Kidney (tissue), 14 donors: ENCODE results near the gene WDFY3. TPM values are rescaled to one million over a fixed set of nuclear protein-coding genes. Genes with fewer than 3 reads are reported as not detected.

Experiments used
- DNase-seq, 5 donors: peaks; one replicate each; pipeline ENCODE4 v3.0.0-alpha.2; 2013 to 2020
- FAIRE-seq: peaks from 2 replicates; lab custom pipeline; 2012; peaks lifted over from hg19 to GRCh38; lab: Jason Lieb, UNC
- H3K27ac ChIP-seq, 2 donors: one replicate each; pipeline ENCODE4 v1.7.0; 2013; ENCODE audit warnings: low read depth in 2 of 2, low read length in 2 of 2, inconsistent platforms in 1 of 2
- H3K27me3 ChIP-seq: one replicate; pipeline ENCODE4 v1.7.1; 2013; ENCODE audit warnings: low read length, inconsistent platforms; ENCODE audit not compliant: control insufficient read depth, insufficient read depth
- H3K36me3 ChIP-seq, 3 donors: one replicate each; pipeline versions ENCODE4 v1.7.0 to v1.7.1; 2013; ENCODE audit warnings: low read length in 3 of 3, control low read depth in 1 of 3, inconsistent platforms in 1 of 3; ENCODE audit not compliant: insufficient read depth in 3 of 3, control insufficient read depth in 2 of 3
- H3K4me1 ChIP-seq, 3 donors: one replicate each; pipeline versions ENCODE4 v1.7.0 to v1.7.1; 2013; ENCODE audit warnings: low read length in 3 of 3, inconsistent platforms in 1 of 3, low read depth in 1 of 3; ENCODE audit not compliant: control insufficient read depth in 2 of 3, insufficient read depth in 2 of 3
- H3K4me3 ChIP-seq, 3 donors: one replicate each; pipeline versions ENCODE4 v1.7.0 to v1.8.1; 2013; ENCODE audit warnings: low read length in 3 of 3, control low read depth in 1 of 3, inconsistent platforms in 1 of 3
- H3K9ac ChIP-seq, 3 donors: one replicate each; pipeline versions ENCODE4 v1.7.0 to v1.7.1; 2013; ENCODE audit warnings: low read length in 3 of 3, control low read depth in 1 of 3, inconsistent platforms in 1 of 3
- H3K9me3 ChIP-seq, 3 donors: one replicate each; pipeline versions ENCODE4 v1.7.0 to v1.7.1; 2013; ENCODE audit warnings: low read length in 3 of 3, control low read depth in 1 of 3, inconsistent platforms in 1 of 3; ENCODE audit not compliant: control insufficient read depth in 2 of 3, insufficient read depth in 1 of 3
- CTCF ChIP-seq: IDR thresholded peaks from 3 replicates; pipeline ENCODE4 v1.5.1; 2012; ENCODE audit warnings: mild to moderate bottlenecking, moderate library complexity, borderline replicate concordance; ENCODE audit not compliant: insufficient read depth; ENCODE audit errors: extremely low read depth
- intact Hi-C: fragments of 100-400 bp; cut with DNase I; formaldehyde crosslinking; loops from one replicate; pipeline ENCODE4 v1.11.1; 2022
- polyA plus RNA-seq: library from polyadenylated mRNA; stranded (reverse); fragments of 350-450 nt; fragmentation: Illumina TruSeq; extraction: RNeasy Lipid Tissue Mini Kit (QIAGEN cat#74804); gene quantifications from one replicate; pipeline ENCODE4 v1.2.3, GENCODE V29; 2014; ENCODE audit warnings: low read depth, low replicate concordance; ENCODE audit not compliant: insufficient read depth
- total RNA-seq: library from RNA; stranded (reverse); fragmentation: NEBNext Ultra II Directional; extraction: Animal tissue kit (Norgen Biotek cat#: 25700); gene quantifications from one replicate; pipeline ENCODE4 v1.2.1, GENCODE V29; 2021
- donor health status: control.
- donor health status: control.
- donor health status: control.
- donor health status: control.
- donor health status: control.
- donor health status: DM: yes; HTN: yes; CAD: no.
- donor health status: Normal renal cell carcinoma (clear cell type).

WDFY3 gene
- total and polyA plus RNA-seq, 2 donors from 2014 or later: 9.4 to 151 TPM

GRCh38 chr4:84940960-84941359, 25.5 kb downstream of the WDFY3 start:
- DNase-seq (no peak), FAIRE-seq (no peak)
- Histone ChIP-seq H3K36me3 (no peaks in the 10 kb centered on the region), H3K9me3 (peaks cover 0 to 2% (median 0%) of the 10 kb centered on the region in 3 donors), H3K9ac (no peak overlapping the region), H3K27ac (no peak overlapping the region), H3K4me1 (peaks cover 0 to 28% (median 6%) of the 10 kb centered on the region in 3 donors), H3K27me3 (no peaks in the 10 kb centered on the region), H3K4me3 (no peak overlapping the region)
- intact Hi-C loops: no loop called here
- TF ChIP-seq CTCF: no peak

DNA sequence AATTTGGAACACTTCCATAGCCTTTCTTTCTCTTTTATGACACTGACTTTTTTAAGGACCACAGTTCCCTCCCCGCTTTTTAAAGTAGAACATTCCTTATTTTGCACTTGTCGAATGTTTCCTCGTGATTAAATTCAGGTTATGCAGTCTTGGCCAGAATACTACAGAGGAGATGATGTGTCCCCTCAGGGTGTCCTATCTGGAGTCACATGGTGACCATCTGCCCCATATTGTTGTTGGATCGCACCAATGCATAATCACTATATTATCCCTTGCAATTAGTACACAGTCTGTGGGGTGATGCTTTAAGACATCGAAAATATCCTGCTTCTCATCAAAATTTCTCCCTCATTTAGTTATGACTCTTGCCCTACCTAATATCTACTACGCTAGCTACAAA, 27.4 kb downstream of the WDFY3 start:
- Histone ChIP-seq H3K4me3 (no peak overlapping the region), H3K4me1 (peaks cover 0 to 21% (median 4%) of the 10 kb centered on the region in 3 donors), H3K9ac (no peak overlapping the region), H3K27ac (no peak overlapping the region), H3K36me3 (no peaks in the 10 kb centered on the region), H3K9me3 (peaks cover 0 to 2% (median 0%) of the 10 kb centered on the region in 3 donors), H3K27me3 (no peaks in the 10 kb centered on the region)
- no peak for TF ChIP-seq CTCF
- intact Hi-C loops: no loop called here
- DNase-seq (no peak), FAIRE-seq (no peak)

DNA sequence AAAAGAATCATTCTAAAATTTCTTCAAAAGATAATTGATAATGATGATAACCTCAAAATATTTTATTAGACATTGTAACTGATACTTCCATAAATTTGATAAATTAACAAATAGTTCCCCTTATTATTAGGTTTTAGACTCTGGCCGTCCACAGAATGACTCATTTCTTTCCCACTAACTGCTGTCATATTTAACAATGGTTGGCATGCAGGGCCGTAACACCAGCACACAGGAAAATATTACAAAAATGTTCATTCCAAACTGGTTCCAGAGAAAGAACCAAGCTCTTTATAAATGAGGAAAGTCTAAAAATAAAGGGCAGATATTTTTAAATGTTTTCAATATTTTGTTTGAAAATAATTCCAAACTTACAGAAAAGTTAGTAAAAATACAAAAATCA, 28.2 kb downstream of the WDFY3 start:
- TF ChIP-seq CTCF: no peak
- peaks cover 0 to 21% (median 4%) of the 10 kb centered on the region in 3 donors for H3K4me1 ChIP-seq
- no peak overlapping the region for H3K9ac ChIP-seq
- no peak overlapping the region for H3K4me3 ChIP-seq
- intact Hi-C loops: no loop called here
- H3K27ac ChIP-seq: no peak overlapping the region
- no peaks in the 10 kb centered on the region for H3K36me3 ChIP-seq
- DNase-seq: no peak
- peaks cover 0 to 2% (median 0%) of the 10 kb centered on the region in 3 donors for H3K9me3 ChIP-seq
- FAIRE-seq: peak; percentile 87
- no peaks in the 10 kb centered on the region for H3K27me3 ChIP-seq

GRCh38 chr4:84937381-84937977, 29.0 kb downstream of the WDFY3 start:
- no peak for FAIRE-seq
- Histone ChIP-seq H3K4me3 (no peak overlapping the region), H3K27me3 (no peaks in the 10 kb centered on the region), H3K36me3 (no peaks in the 10 kb centered on the region), H3K27ac (peak overlapping the region in 1 of 2 donors; percentile 23), H3K4me1 (peaks cover 0 to 21% (median 4%) of the 10 kb centered on the region in 3 donors), H3K9me3 (peaks cover 0 to 2% (median 0%) of the 10 kb centered on the region in 3 donors), H3K9ac (no peak overlapping the region)
- no peak for TF ChIP-seq CTCF
- no peak for DNase-seq
- intact Hi-C loops: no loop called here
